MM.1S (cell line): ENCODE measurements around the gene EPM2AIP1.

Experiments
- EZH2 ChIP-seq: fragments of 300-600 bp; sonication (generic); optimal IDR thresholded peaks from 2 replicates; pipeline ENCODE3; 2017; ENCODE audit warnings: low read depth, mild to moderate bottlenecking, antibody characterized with exemption, low read length, mixed read lengths
- EZH2phosphoT487 ChIP-seq: fragments of 300-600 bp; sonication (generic); IDR thresholded peaks from 2 replicates; pipeline ENCODE4 v1.6.1; 2018; ENCODE audit warnings: antibody characterized with exemption, low read length
- TF ChIP-seq, protein P1 (sequence below): fragments of 300-600 bp; sonication (generic); IDR thresholded peaks from 2 replicates; pipeline ENCODE4 v1.5.1; 2016; ENCODE audit warnings: antibody characterized with exemption, low read length, mixed read lengths

DNA sequence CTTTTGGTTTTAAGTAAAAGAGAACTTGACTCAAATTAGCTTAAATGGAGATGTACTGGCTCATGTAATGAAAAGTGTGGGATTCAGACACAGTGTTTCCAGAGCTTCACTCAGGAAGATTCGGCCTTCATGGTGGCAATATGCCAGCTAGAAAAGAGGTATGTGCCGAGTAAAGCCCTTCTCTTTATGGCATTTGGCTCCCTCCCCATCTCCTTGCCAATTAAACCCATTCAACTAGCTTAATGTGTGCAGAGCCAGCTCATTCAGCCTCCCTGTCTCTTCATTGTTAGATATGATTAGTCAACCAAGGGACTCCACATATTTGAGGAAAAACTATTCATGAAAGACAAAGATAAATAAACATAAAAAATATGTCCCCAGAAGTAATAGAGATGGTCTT lies 33.1 kb downstream of the EPM2AIP1 start:
- TF ChIP-seq, protein P1, sequence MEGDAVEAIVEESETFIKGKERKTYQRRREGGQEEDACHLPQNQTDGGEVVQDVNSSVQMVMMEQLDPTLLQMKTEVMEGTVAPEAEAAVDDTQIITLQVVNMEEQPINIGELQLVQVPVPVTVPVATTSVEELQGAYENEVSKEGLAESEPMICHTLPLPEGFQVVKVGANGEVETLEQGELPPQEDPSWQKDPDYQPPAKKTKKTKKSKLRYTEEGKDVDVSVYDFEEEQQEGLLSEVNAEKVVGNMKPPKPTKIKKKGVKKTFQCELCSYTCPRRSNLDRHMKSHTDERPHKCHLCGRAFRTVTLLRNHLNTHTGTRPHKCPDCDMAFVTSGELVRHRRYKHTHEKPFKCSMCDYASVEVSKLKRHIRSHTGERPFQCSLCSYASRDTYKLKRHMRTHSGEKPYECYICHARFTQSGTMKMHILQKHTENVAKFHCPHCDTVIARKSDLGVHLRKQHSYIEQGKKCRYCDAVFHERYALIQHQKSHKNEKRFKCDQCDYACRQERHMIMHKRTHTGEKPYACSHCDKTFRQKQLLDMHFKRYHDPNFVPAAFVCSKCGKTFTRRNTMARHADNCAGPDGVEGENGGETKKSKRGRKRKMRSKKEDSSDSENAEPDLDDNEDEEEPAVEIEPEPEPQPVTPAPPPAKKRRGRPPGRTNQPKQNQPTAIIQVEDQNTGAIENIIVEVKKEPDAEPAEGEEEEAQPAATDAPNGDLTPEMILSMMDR = no peak
- TF ChIP-seq EZH2 (no peak), EZH2phosphoT487 (no peak)
